Measurements from ENCODE around the gene CARNS1.

CARNS1 gene

DNA sequence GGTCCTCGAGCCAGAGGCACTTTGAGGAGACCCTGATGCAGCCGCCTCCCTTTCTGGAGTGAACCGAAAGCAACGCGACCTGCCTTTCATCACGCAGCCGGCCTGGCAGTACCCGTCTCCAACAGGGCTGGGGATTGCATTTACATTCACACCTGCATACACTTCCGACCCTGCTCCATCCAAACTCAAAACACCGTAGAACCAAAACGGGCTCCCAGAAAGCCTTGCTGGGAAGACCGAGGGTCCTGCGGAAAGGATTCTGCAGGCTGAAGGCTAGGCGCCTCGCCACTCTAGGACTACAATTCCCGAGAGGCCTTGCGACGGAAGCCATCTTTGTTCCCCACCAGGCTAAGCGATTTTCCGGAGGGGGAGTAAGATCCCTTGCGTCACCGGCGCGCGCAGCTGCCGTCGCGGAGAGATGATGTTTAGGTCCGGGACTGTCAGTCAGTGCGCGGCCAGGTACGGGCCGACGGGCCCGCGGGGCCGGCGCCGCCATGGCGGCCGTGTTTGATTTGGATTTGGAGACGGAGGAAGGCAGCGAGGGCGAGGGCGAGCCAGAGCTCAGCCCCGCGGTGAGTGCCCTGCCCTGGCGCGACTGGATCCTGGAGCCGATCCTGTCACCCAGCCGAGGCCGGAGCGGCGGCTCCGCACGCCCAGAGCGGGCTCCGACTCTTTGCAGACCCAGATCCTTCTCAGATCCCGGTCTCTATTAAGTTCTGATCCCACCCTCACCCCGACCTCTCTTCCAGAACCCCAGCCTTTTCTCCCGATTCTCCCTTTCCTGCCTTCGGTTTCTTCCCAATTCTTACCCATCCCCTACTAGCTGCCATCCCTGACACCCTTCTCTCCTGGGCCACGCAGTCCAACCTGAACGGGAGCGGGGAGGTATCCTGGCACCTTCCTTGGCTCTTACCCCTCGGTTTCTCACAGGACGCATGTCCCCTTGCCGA lies 12.8 kb downstream of the CARNS1 start, which contains the start of gene RPS6KB2:
Gene RPS6KB2 (plus strand): TSS at position 443 of the 950 bp plus-strand sequence. CDS start 52 bp downstream, at position 495.
- peak; percentile 93 for DNase-seq (ENCODE audit: low read depth, low spot score)

DNA sequence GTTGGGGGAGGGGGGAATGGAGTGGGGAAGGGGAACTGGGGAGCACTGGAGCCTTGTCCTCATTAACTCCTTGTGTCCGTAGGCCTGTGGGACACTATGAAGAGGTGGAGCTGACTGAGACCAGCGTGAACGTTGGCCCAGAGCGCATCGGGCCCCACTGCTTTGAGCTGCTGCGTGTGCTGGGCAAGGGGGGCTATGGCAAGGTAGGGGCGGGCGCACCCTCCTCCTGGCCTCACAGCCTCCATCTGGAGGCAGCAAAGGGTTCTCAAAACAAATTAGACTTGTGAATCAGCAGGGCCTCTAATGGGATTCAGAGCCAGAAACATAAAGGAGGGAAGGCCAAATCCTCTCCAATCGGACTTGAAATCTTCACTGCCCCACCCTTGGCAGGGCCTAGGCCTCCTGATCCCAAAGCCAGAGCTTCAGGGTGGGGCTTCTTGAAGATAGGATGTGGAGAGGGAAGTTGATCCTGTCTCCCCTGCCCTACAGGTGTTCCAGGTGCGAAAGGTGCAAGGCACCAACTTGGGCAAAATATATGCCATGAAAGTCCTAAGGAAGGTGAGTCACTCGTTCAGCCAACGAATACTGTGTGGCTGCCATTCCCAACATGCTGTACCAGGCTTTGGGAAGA lies 13.7 kb downstream of the CARNS1 start:
- DNase-seq (ENCODE audit: low read depth, low spot score): no peak

DNA sequence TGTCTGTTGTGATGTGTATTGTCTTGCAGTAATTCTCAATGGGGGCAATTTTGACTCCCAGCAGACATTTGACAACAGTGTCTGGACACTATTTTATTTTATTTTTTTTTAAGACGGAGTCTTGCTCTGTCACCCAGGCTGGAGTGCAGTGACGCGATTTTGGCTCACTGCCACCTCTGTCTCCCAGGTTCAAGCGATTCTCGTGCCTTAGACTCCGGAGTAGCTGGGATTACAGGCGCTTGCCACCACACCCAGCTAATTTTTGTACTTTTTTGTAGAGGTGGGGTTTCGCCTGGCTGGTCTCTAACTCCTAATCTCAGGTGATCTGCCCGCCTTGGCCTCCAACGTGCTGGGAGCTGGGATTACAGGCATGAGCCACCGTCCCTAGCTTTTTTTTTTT lies 14.2 kb downstream of the CARNS1 start:
- no peak for DNase-seq (ENCODE audit: low read depth, low spot score)

- DNase-seq (ENCODE audit: low read depth, low spot score): no peak
These were observed 16.1 kb downstream of the CARNS1 start for GRCh38 chr11:67431346-67432249.

GRCh38 chr11:67432655-67433349 lies 17.3 kb downstream of the CARNS1 start:
- no peak for DNase-seq (ENCODE audit: low read depth, low spot score)

GRCh38 chr11:67433536-67434394 lies 18.3 kb downstream of the CARNS1 start:
- DNase-seq (ENCODE audit: low read depth, low spot score): no peak

GRCh38 chr11:67434395-67434881 lies 19.0 kb downstream of the CARNS1 start:
- no peak for DNase-seq (ENCODE audit: low read depth, low spot score)

GRCh38 chr11:67435031-67435726 lies 19.7 kb downstream of the CARNS1 start:
- no peak for DNase-seq (ENCODE audit: low read depth, low spot score)

DNA sequence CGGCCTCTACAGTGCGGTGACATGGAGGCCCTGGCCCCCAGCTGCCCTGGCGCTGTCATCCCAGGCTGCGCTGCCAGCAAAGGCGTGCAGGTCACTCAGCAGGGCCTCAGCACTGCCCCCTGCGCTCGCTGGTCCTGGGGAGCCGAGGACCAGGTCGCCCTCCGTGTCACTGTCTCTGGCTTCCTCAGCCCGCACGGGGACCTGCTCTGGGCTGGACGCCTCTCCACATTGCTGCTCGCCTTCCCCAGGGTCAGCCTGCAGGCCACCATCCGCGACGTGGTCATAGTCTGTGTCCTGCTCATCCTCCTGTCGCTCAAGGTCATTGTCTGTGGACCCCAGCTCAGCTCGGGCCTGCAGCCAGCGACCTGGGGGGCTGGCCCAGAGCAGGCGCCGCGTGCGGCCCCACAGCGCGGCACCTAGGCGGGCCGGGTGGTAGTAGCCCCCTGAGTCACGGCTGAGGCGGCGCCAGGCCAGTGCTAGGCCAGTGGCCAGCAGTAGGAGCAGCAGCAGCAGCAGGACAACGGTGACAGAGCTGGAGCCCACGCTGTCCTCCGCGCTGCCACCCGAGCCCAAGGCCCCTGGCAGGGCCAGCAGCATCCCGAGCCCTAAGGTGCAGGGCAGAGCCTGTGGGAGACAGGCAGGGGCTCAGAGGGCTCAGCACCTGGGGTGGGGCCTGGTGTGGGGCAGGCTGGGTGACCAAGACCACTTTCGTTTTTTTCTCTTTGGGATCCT lies 20.4 kb downstream of the CARNS1 start:
- DNase-seq (ENCODE audit: low read depth, low spot score): no peak

- DNase-seq (ENCODE audit: low read depth, low spot score): no peak
These were observed 21.1 kb downstream of the CARNS1 start for GRCh38 chr11:67436459-67437081.

DNA sequence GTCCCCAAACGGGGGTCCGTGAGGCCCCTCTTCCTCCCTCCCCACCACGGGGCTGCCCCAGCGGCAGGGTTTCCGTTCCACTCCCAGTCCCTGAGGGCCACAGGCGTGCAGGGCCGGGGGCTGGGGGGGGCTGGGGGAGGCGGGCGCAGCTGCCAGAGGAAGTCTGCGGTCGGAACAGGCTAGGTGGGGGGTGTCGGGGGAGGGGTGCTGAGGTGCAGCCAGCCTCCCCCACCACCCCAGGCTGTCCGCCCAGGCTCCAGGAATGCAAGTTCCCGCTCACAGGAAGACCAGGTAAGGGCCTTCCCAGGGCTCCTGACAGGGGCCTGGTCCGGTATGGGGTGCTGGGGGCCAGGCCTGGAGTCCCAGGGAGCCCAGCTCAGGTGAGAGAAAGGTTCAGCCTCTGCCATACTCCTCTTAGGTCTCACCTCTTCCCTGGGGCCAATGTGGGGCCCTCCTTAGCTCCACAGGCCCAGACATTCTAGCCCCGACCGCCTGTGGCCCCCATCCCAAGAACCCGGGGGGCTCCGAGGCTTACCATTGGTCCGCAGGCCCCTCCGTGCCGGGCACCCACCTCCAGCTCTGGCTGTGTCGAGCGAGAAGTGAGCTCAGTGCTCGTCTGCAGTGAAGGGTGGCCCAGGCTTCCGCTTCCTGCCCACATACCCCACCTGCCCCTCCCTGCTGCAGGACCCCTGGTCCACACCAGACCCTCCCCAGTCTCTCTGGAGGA lies 21.8 kb downstream of the CARNS1 start, which contains the start of gene PTPRCAP:
Gene PTPRCAP (minus strand): TSS at position 601 of the 727 bp plus-strand sequence. CDS start 63 bp downstream, at position 538.
- DNase-seq (ENCODE audit: low read depth, low spot score): no peak

- DNase-seq (ENCODE audit: low read depth, low spot score): no peak
These were observed 22.3 kb downstream of the CARNS1 start for GRCh38 chr11:67437809-67438157.

DNA sequence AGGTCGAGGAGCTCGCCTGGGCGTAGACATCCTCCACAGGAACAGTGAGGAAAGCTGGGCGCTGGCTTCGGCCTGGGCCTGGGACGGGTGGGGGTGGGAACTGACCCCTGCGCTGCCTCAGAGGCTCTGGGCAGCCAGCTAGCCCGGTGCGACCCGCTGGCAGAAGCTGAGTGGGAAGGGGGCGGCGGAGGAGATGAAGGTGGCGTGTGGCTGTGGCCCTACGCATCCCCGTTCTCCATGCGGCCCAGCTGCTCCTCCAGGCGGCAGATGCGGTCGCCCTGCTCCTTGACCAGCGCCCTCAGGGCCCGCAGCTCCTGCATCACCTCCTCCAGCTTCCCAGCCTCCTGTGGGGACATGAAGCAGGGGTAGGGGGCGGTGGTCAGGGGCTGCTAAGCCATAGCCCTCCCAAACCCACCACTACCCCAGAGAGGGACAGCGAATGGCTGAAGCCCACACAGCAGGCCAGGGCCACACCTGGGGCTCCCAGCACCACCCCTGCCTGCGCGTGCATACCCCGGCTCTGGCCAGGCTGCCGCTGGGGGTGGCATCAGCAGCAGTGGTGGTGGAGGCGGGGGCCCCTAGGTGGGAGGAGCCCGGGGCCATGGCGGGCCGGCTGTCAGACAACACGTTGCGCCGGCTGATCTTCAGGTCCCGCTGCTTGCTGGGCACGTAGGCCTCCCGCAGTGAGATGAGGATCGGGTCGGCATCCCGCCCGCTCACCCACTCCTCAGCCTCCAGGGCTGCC lies 22.9 kb downstream of the CARNS1 start:
- DNase-seq (ENCODE audit: low read depth, low spot score): no peak

GRCh38 chr11:67439321-67440228 lies 24.1 kb downstream of the CARNS1 start:
- DNase-seq (ENCODE audit: low read depth, low spot score): no peak

- no peak for DNase-seq (ENCODE audit: low read depth, low spot score)
These were observed 25.0 kb downstream of the CARNS1 start for GRCh38 chr11:67440229-67441097.
